Stomach (tissue), 4 donors: Measurements from ENCODE around the gene SHQ1.

ENCODE experiments used
- CTCF ChIP-seq, 7 experiments: fragments of 450-650 bp in 4 of 7; fragments of 200-600 bp in 3 of 7; sonication (generic) in 3 of 7; IDR thresholded peaks; one replicate each; pipeline ENCODE4 v1.5.1; 2016 to 2019; ENCODE audit warnings: antibody characterized with exemption in 7 of 7, control low read depth in 2 of 7, mild to moderate bottlenecking in 1 of 7
- EP300 ChIP-seq: sonication (generic); formaldehyde crosslinking; IDR thresholded peaks from one replicate; pipeline ENCODE4 v1.6.1; 2017; ENCODE audit warnings: antibody characterized with exemption
- POLR2AphosphoS5 ChIP-seq, 3 donors: sonication (generic); formaldehyde crosslinking; IDR thresholded peaks; one replicate each; pipeline ENCODE4 v1.6.1; 2016; ENCODE audit warnings: antibody characterized with exemption in 3 of 3

DNA sequence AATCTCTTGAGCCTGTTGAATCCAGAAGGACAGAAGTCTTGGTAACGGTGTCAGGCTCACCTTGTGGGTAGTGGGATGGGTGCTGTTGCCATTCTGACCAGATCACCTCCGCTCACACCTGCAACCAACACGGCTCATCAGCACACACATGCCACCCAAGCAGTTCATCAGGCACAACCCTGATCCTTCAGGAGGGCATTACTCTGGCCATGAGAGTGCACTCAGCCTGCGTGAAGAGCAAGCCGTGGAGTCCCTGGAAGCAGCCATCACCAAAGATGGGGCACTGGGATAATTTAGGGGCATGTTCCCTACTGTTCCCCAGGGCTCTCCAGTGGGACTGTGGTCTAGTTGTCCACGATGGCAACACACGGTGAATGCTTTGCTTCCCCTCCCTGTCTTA, 120.5 kb downstream of the SHQ1 start:
- no peak for TF ChIP-seq CTCF (IDR thresholded peaks at IDR 0.05)
- TF ChIP-seq POLR2AphosphoS5 (IDR thresholded peaks at IDR 0.05): no peak
- TF ChIP-seq EP300: no peak
